NCI-H1930 (cell line): ENCODE measurements around the gene TXNDC9.
"Not testable (repeated sequence)": the region's sequence is repeated elsewhere in the genome, so short reads cannot be mapped to it uniquely, and the experiment has no call there.

Source experiments
- DNase-seq, 2 experiments: peaks; one replicate each; lab custom pipeline; 2025; lab: John Stamatoyannopoulos, UW

TXNDC9 gene

GRCh38 chr2:99325384-99325783 lies 10.7 kb downstream of the TXNDC9 start:
- DNase-seq = no peak

- not testable (repeated sequence) for DNase-seq
Measured at GRCh38 chr2:99317873-99318200, 18.3 kb downstream of the TXNDC9 start.

GRCh38 chr2:99317161-99317872 lies 18.8 kb downstream of the TXNDC9 start:
- no peak for DNase-seq

- not testable (repeated sequence) for DNase-seq
Measured at GRCh38 chr2:99301097-99301496, 35.0 kb downstream of the TXNDC9 start, which contains the start of gene LYG1. LYG1 (minus strand) TSS chr2:99301197; CDS start chr2:99295670, 5,527 bp downstream.

GRCh38 chr2:99299580-99299979 lies 36.6 kb downstream of the TXNDC9 start:
- no peak for DNase-seq

GRCh38 chr2:99297994-99298393 lies 38.1 kb downstream of the TXNDC9 start:
- DNase-seq = no peak

- no peak for DNase-seq
Measured at GRCh38 chr2:99285526-99285925, 50.6 kb downstream of the TXNDC9 start.

GRCh38 chr2:99279969-99280695 lies 56.0 kb downstream of the TXNDC9 start:
- no peak for DNase-seq

- no peak for DNase-seq
Measured at GRCh38 chr2:99278793-99279291, 57.3 kb downstream of the TXNDC9 start.

- DNase-seq = not testable (repeated sequence)
Measured at GRCh38 chr2:99278195-99278765, 57.9 kb downstream of the TXNDC9 start.

- no peak for DNase-seq
Measured at GRCh38 chr2:99275882-99276281, 60.3 kb downstream of the TXNDC9 start.
